ENCODE measurements around the gene FAU.
A peak's percentile ranks its signal among the peaks of the same experiment; 100 is the strongest.

DNA sequence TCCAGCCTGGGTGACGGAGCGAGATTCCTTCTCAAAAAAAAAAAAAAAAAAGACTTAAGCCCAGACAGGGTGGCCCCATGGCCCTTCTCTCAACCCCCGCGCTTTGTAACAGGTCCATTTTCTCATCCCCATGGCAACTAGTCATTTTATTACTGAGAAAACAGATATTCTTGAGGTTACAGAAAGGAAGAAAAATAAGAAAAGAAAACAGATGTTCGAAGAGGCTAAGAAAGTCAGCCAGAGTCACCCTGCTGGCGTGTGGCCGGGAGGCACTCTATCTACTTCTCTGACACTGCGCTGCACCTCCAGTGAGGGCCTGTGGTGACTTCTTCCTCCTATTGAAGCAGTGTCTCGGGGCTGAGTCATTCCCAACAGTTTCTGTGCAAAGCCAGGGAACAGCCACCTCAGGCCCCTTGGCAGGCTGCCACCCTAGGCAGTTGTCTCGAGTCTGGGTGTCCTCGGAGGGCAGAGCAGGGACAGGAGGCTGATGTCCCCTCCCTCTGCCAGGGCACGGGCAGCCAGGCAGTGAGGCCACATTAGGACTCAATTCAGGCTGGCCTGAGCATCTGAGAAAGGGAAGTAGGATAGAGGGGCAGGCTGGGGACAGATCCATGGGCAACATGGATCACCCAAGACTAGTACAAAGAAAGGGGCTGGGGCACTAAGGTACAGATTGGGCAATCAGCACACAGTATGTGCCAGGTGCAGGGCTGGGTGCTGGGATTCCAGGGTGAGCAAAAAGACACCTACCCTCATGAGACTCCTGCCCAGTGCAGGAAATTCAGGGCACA is 28.8 kb upstream of the FAU start:
- TF ChIP-seq ZNF253 (CRISPR knock-in tag; conservative IDR thresholded peaks at IDR 0.05) (no peak), ADNP (tag; IDR thresholded peaks at IDR 0.05) (no peak), POLR2A (conservative IDR thresholded peaks at IDR 0.05) (peak; percentile 56; the same call in 1 of the 2 replicates), NFYB (IDR thresholded peaks at IDR 0.05; ENCODE audit: extremely low read depth, insufficient read length) (no peak), SMC3 (conservative IDR thresholded peaks at IDR 0.05; ENCODE audit: insufficient read depth, low read depth, low read length) (no peak)
- TF ChIP-seq, protein P1, sequence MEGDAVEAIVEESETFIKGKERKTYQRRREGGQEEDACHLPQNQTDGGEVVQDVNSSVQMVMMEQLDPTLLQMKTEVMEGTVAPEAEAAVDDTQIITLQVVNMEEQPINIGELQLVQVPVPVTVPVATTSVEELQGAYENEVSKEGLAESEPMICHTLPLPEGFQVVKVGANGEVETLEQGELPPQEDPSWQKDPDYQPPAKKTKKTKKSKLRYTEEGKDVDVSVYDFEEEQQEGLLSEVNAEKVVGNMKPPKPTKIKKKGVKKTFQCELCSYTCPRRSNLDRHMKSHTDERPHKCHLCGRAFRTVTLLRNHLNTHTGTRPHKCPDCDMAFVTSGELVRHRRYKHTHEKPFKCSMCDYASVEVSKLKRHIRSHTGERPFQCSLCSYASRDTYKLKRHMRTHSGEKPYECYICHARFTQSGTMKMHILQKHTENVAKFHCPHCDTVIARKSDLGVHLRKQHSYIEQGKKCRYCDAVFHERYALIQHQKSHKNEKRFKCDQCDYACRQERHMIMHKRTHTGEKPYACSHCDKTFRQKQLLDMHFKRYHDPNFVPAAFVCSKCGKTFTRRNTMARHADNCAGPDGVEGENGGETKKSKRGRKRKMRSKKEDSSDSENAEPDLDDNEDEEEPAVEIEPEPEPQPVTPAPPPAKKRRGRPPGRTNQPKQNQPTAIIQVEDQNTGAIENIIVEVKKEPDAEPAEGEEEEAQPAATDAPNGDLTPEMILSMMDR (IDR thresholded peaks at IDR 0.05 in 2 of 3, conservative IDR thresholded peaks at IDR 0.05 in 1 of 3; ENCODE audit: insufficient read depth in 2 of 3, low read depth in 1 of 3, low read length in 3 of 3): peak in 2 of 3 experiments; percentile 15 to 26; a peak in 1 of 6 replicates
- TF ChIP-seq, protein P2, sequence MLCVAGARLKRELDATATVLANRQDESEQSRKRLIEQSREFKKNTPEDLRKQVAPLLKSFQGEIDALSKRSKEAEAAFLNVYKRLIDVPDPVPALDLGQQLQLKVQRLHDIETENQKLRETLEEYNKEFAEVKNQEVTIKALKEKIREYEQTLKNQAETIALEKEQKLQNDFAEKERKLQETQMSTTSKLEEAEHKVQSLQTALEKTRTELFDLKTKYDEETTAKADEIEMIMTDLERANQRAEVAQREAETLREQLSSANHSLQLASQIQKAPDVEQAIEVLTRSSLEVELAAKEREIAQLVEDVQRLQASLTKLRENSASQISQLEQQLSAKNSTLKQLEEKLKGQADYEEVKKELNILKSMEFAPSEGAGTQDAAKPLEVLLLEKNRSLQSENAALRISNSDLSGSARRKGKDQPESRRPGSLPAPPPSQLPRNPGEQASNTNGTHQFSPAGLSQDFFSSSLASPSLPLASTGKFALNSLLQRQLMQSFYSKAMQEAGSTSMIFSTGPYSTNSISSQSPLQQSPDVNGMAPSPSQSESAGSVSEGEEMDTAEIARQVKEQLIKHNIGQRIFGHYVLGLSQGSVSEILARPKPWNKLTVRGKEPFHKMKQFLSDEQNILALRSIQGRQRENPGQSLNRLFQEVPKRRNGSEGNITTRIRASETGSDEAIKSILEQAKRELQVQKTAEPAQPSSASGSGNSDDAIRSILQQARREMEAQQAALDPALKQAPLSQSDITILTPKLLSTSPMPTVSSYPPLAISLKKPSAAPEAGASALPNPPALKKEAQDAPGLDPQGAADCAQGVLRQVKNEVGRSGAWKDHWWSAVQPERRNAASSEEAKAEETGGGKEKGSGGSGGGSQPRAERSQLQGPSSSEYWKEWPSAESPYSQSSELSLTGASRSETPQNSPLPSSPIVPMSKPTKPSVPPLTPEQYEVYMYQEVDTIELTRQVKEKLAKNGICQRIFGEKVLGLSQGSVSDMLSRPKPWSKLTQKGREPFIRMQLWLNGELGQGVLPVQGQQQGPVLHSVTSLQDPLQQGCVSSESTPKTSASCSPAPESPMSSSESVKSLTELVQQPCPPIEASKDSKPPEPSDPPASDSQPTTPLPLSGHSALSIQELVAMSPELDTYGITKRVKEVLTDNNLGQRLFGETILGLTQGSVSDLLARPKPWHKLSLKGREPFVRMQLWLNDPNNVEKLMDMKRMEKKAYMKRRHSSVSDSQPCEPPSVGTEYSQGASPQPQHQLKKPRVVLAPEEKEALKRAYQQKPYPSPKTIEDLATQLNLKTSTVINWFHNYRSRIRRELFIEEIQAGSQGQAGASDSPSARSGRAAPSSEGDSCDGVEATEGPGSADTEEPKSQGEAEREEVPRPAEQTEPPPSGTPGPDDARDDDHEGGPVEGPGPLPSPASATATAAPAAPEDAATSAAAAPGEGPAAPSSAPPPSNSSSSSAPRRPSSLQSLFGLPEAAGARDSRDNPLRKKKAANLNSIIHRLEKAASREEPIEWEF (CRISPR knock-in tag; IDR thresholded peaks at IDR 0.05): no peak
